Measurements from ENCODE around the gene ZC3HAV1.

GRCh38 chr7:139133335-139134139 lies 24.0 kb upstream of the ZC3HAV1 start:
- TF ChIP-seq EZH2 (IDR thresholded peaks at IDR 0.05; ENCODE audit: low read length) (no peak), CTCF (optimal IDR thresholded peaks at IDR 0.05 in 1 of 3, IDR thresholded peaks at IDR 0.05 in 1 of 3, conservative IDR thresholded peaks at IDR 0.05 in 1 of 3; ENCODE audit: extremely low read depth in 1 of 3, insufficient read depth in 2 of 3, low read length in 3 of 3) (no peak)
